ENCODE data around the gene CPNE6. TPM values are rescaled to one million over a fixed set of nuclear protein-coding genes. Genes with fewer than 3 reads are reported as not detected.

CPNE6 gene
- total RNA-seq, 4 donors from 2014 or later, result 0.29 TPM; not detected in 3

DNA sequence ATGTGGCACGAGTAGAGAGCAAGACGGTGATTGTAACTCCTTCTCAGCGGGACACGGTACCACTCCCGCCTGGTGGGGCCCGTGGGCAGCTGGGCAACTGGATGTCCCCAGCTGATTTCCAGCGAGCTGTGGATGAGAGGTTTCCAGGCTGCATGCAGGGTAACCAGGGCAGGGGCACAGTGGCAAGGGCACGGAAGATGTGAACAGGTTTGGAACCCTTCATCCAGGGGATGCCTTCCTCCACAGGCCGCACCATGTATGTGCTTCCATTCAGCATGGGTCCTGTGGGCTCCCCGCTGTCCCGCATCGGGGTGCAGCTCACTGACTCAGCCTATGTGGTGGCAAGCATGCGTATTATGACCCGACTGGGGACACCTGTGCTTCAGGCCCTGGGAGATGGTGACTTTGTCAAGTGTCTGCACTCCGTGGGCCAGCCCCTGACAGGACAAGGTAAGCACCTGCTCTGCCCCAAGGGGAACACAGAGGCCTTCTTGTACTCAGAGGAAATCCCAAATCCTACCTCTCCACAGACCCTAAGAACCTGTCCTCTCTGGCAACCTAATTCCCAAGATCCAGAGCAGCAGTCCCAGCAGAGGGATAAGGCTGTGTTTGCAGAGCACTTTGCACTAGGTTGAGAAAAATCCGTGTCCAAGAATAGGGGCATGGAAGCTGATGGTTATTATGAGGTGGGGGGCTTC lies 27.0 kb downstream of the CPNE6 start:
- Histone ChIP-seq H3K4me3 (replicated peaks in 1 of 3) (no peak overlapping the region), H3K4me1 (peaks cover 10 to 17% of the 10 kb centered on the region in 2 donors), H3K27me3 (no peaks in the 10 kb centered on the region), H3K9me3 (no peaks in the 10 kb centered on the region), H3K36me3 (peaks cover 0 to 18% of the 10 kb centered on the region in 2 donors), H3K27ac (no peak overlapping the region)
- TF ChIP-seq POLR2A (IDR thresholded peaks at IDR 0.05), result no peak
- TF ChIP-seq, protein P1, sequence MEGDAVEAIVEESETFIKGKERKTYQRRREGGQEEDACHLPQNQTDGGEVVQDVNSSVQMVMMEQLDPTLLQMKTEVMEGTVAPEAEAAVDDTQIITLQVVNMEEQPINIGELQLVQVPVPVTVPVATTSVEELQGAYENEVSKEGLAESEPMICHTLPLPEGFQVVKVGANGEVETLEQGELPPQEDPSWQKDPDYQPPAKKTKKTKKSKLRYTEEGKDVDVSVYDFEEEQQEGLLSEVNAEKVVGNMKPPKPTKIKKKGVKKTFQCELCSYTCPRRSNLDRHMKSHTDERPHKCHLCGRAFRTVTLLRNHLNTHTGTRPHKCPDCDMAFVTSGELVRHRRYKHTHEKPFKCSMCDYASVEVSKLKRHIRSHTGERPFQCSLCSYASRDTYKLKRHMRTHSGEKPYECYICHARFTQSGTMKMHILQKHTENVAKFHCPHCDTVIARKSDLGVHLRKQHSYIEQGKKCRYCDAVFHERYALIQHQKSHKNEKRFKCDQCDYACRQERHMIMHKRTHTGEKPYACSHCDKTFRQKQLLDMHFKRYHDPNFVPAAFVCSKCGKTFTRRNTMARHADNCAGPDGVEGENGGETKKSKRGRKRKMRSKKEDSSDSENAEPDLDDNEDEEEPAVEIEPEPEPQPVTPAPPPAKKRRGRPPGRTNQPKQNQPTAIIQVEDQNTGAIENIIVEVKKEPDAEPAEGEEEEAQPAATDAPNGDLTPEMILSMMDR (IDR thresholded peaks at IDR 0.05), result no peak
- intact Hi-C loops (cut with DNase I), result no loop called here
- DNase-seq, result no peak
- WGBS, 2 donors, result 88 to 99% methylated on average over 10 to 15 of the region's 16 CpGs

DNA sequence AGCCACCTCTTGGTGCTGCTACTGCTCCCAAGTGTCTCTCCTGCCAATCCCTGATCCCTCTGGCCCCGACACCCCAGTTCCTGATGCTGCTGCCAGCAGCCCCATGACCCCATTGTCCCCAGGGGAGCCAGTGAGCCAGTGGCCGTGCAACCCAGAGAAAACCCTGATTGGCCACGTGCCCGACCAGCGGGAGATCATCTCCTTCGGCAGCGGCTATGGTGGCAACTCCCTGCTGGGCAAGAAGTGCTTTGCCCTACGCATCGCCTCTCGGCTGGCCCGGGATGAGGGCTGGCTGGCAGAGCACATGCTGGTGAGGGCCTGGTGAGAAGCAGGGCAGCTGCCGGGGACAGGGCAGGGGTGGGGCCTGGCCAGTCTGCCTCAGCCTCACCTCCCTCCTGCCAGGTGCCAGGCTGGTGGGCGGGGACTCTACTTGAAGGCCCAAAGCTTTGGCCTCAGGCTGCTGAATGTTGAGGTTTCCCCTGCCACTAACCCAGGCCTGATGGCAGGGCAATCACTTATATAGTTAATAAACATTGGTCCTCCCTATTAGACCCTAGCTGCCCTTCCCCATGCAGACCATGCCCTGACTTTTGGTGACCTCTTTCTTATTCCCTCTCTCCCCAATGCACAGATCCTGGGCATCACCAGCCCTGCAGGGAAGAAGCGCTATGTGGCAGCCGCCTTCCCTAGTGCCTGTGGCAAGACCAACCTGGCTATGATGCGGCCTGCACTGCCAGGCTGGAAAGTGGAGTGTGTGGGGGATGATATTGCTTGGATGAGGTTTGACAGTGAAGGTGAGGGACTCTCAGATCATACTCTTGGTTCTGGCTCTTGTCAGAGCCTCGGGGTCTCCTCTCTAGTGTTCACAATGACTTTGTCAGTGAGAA lies 27.8 kb downstream of the CPNE6 start:
- WGBS, 2 donors, result 95% methylated on average over 5 to 7 of the region's 17 CpGs
- DNase-seq, result peak; percentile 15 to 26
- Histone ChIP-seq H3K4me3 (replicated peaks in 1 of 3) (no peak overlapping the region), H3K4me1 (peaks cover 10 to 13% of the 10 kb centered on the region in 2 donors), H3K27me3 (no peaks in the 10 kb centered on the region), H3K9me3 (no peaks in the 10 kb centered on the region), H3K27ac (no peak overlapping the region), H3K36me3 (peaks cover 0 to 18% of the 10 kb centered on the region in 2 donors)
- intact Hi-C loops (cut with DNase I), result no loop called here
- TF ChIP-seq, protein P1 (IDR thresholded peaks at IDR 0.05), result no peak
- TF ChIP-seq POLR2A (IDR thresholded peaks at IDR 0.05), result no peak

DNA sequence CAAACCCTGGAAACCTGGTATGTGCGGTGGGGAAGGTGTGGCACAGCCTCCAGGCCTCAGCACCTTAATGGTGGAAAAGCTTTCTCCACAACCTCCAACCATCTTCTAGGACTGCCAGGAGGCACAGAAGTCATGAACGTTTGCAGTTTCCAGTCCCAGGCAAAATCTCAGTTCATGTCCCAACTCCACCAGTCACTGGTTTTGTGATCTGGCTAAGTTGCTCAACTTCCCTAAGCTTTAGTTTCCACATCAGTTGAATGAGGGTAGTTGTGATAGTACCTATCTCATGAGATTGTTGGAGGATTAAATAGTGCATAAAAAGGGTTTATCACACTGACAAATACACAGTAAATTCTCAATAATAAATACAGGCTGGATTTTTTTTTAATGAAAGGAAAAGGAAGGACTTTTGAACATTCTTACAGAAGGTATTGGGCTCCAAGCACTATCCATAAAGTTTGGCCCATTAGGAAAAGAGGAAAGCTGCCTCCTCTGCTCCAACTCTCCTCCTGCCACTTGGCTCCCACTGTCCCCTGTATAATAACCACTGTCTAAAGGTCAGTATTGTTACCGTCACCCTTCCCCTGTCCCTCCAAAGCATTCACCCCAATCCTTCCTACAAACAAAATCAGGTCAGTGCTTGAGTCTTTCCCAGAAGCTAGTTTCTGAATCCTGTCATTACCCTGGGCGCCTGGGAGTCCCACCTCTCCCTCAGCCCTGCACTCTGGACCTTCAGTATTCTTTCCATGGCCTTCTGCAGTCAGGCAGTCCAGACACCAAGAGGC lies 29.0 kb downstream of the CPNE6 start:
- no peak for DNase-seq
- peaks cover 5 to 6% of the 10 kb centered on the region in 2 donors for H3K4me1 ChIP-seq
- TF ChIP-seq POLR2A (IDR thresholded peaks at IDR 0.05), result no peak
- TF ChIP-seq, protein P1 (IDR thresholded peaks at IDR 0.05), result no peak
- peaks cover 0 to 18% of the 10 kb centered on the region in 2 donors for H3K36me3 ChIP-seq
- H3K27me3 ChIP-seq, result no peaks in the 10 kb centered on the region
- no peak overlapping the region for H3K27ac ChIP-seq
- no peaks in the 10 kb centered on the region for H3K9me3 ChIP-seq
- no peak overlapping the region for H3K4me3 ChIP-seq (replicated peaks in 1 of 3)
- intact Hi-C loops (cut with DNase I), result no loop called here
- 87 to 93% methylated on average over 4 of the region's 4 CpGs for WGBS, 2 donors

DNA sequence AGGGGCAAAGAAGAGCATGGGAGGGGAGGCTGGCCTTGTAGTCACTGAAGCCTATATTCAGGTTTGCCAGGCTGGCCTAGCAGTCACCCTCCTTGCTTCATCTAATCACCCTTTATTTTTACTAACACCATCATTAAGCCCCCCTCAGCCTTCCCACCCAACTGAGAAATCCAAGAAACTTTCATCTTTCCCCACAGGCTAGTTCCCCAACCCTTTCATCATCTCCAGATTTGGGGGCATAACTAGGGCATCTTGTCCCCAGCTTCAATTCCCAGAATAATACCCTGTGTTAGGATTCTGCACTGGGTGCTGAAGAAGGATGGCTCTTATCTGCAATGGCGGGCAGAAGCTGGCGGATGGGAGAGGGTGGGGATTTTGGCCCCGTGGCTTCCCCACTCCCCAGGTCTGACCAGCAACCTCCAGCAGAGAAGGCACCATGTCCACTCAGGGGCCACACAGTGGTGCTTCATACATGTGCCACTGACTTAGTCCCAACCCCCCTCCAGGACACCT lies 29.7 kb downstream of the CPNE6 start:
- DNase-seq, result no peak
- Histone ChIP-seq H3K36me3 (peaks cover 0 to 18% of the 10 kb centered on the region in 2 donors), H3K4me3 (replicated peaks in 1 of 3) (no peak overlapping the region), H3K27ac (no peak overlapping the region), H3K9me3 (no peaks in the 10 kb centered on the region), H3K27me3 (no peaks in the 10 kb centered on the region), H3K4me1 (peaks cover 5 to 7% of the 10 kb centered on the region in 2 donors)
- WGBS, 2 donors, result 93 to 100% methylated on average over 3 of the region's 3 CpGs
- TF ChIP-seq, protein P1 (IDR thresholded peaks at IDR 0.05), result no peak
- TF ChIP-seq POLR2A (IDR thresholded peaks at IDR 0.05), result no peak
- intact Hi-C loops (cut with DNase I), result no loop called here
